GM18526 (cell line): ENCODE data around the gene SNPH.

Experiments used
- POLR2A ChIP-seq: IDR thresholded peaks from 3 replicates; pipeline ENCODE4 v1.6.1; 2011; ENCODE audit not compliant: insufficient read length; ENCODE audit errors: extremely low read depth

SNPH gene

DNA sequence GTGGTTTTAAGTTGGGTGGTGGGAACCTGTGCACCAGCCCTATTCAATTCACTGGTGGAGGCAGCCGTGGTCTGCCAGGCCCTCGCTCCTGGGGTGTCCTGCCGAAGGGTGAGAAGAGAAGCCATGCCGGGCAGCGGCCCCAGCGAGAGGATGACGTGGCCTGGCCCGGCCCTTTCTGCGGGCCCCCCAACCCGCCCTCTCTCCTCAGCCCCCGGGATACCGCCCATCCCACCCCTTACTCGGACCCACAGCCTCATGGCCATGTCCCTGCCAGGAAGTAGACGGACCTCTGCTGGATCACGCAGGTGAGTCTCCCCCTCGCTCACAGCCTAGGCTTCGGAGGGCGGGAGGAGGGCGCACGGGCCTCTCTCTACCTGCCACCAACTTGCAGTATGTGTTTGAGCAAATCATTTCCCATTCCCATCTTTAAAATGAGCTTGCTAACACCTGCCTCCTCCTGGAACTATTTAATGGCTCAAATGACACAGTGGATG lies 30.1 kb downstream of the SNPH start:
- no peak for TF ChIP-seq POLR2A

DNA sequence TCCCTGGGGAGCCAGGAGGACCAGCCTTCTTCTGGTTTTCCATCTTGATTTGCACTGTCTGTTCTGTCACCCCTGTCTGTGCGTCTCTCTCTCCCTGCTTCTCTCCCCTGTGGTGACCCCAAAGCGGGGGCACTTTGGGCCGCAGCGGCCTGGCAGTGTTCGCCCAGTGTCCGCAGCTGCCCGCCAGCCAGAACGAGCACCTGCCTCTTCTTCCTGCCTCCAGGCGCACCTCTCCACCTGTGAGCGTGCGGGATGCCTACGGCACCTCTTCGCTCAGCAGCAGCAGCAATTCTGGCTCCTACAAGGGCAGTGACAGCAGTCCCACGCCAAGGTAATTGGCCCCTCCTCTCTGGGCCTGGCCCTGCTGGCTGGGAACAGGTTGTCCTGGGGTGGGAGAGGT lies 30.8 kb downstream of the SNPH start:
- no peak for TF ChIP-seq POLR2A

DNA sequence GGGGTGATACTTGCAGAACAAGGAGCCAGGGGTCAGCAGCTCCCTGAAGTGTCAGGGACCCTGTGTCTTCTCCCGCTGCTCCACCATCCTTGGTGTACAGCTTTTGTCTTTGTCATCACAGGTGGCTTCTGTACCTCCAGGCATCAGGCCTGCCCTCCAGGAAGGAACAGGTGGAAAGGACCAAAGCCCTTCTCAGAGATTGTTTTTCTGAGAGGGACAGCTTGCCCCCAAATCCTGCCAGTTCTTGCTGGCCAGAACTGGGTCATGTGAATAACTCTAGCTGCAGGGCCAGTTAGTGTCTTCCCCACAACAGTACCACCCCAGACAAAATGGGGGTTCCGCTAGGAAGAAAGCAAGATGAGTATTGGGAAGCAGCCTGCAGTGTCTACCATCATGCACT lies 31.4 kb downstream of the SNPH start:
- no peak for TF ChIP-seq POLR2A

DNA sequence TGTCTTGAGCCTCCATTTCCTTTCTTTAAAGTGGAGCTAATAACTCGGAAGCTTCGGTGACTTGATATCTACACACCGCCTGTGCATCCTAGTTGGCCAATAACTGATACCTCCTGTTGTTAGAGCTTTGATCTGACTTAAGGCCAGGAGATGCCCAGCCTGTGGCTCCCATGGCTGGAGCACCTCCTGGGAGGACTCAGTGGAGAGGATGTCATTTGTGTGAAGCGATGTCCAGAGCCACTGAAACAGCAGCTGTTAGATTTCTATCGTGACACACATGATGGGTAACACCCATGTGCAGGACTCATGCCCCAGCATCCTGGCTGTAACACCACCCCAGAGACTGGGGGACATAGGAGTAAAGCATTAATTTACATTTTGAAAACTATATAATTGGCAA lies 32.1 kb downstream of the SNPH start:
- no peak for TF ChIP-seq POLR2A

DNA sequence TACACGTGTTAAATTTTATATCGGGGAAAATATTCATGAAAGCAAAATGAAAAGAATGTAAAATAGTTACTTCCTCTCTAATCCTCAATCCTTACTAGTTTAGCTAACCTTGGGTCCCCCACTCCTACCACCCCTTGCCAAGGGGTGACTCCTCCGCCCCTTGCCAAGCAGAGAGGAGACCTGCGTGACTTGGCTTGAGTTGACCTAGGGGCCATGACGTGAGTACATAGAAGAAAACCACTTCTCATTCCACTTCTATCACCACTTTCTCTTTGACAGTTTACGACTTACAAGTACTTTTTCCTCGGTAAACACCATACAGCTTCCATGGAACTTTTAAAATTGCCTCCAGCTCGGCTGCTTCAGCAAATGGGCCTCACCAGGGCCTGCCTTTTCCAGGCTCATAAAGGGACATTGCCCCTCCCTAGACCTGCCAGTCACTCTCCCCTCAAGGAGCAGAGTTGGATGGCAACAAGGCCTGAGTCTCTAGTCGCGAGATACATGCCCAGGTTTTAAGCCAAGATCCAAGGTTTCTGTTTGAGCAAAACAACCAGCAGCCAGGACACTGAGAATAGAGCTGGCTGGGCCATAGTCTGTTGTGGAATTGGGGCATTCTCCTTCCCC lies 32.9 kb downstream of the SNPH start:
- TF ChIP-seq POLR2A, result no peak

DNA sequence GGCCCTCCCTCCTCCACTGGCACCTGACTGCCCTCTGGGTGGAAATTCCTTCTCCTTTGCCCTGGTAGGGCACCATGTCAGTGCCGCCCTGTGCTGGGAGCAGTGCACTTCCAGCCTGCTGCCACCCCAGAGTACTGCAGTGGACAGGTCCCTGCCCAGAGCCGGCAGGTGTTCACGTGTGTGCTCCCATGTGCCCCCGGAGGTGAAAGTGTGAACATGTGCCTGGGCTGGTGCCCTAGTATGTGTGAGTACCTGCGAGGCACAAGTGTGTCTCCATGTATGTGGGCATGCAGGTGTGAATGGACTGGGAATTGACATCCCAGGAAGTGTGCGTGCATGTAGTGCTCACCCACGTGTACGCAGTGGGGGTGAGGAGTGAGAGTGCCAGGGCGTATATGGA lies 33.4 kb downstream of the SNPH start:
- no peak for TF ChIP-seq POLR2A

DNA sequence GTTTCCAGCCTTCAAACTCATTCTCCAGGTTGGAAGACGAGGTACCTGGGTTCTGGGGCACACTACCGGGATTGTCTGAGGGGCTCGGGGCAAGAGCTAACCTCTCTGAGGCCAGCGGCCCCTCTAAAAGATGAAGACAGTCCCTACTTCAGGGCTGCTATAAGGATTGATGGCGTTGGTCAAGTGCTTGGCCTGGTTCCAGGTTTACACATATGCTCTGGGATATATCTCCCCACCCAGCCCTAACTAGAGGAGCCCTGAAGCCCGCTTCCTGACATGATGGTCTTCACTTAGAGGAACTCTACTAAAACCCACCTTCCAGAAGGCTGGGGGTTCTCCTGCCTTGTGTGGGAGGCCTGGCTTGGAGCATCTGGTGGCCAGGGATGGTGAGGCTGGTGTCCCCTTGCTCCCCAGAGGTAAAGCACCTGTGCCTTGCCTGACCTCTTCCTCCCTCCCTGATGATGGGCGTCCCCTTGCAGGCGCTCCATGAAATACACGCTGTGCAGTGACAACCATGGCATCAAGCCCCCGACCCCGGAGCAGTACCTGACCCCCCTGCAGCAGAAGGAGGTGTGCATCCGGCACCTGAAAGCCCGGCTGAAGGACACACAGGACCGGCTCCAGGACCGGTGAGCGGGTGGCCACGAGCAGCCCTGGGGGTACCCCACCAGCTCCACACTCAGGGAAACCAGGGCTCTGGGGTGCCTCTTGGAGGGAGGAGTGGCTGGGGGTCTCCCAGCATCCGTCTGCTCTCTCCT lies 34.2 kb downstream of the SNPH start:
- TF ChIP-seq POLR2A, result no peak

DNA sequence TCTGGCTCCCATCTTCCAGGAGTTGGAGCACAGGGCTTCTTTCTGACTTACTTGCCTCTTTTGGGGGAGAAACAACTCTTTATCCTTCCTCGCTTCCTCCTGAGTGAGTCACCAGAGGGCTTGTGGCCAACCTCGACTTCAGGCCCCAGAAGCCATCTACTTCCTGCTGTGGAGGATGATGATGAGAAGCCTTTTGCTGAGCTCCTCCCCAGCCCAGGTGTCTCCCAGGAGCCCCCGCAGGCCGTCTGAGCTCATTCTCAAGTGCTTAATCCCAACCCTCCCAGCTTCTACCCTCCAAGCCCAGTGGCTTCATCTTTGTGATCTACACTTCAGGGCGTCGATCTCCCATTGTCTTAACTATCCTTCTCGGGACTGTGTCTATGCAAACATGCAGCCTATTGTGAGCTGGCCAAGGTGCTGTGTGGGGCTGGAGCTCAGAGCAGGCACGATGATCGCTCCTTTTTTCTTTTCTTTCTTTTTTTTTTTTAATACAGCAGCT lies 35.0 kb downstream of the SNPH start:
- no peak for TF ChIP-seq POLR2A

DNA sequence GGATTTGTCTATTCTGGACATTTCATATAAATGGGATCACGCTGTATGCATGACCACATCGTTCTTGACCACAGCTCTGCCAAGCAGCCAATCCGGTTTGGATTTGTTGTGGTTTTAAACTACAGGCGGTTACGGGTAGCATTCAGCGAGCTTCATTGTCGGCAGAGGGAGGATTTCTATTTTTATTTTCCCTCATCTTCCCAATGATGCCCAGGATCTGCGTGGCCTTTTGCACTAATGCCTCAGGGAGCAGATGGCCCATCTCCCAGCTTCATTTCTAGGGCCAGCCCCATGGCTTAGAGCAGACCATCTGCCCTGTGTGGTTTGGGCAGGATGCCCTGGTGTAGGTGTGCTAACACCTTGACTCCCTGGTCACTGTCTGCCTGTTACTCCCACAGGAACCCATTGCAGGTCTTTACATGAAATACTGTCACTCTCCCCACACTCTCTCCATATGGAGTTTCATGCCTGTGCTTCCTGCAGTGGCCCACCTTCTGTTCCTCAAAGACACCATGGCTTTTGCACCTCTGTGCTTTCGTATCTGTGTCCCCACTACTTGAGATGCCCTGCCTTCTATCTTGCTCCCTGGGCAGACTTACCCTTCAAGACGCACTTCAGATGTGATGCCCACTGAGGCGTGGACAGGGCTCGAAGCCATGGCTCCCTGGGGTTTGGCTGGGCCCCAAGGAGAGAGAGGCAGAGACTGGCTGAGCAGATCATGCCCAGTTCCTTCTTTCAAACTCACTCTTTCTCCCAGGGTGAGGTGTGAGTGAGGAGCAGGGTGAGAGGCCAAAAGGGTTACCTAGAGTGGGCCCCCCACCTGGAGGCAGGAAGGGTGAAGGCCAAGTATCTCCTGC lies 36.8 kb downstream of the SNPH start:
- no peak for TF ChIP-seq POLR2A

DNA sequence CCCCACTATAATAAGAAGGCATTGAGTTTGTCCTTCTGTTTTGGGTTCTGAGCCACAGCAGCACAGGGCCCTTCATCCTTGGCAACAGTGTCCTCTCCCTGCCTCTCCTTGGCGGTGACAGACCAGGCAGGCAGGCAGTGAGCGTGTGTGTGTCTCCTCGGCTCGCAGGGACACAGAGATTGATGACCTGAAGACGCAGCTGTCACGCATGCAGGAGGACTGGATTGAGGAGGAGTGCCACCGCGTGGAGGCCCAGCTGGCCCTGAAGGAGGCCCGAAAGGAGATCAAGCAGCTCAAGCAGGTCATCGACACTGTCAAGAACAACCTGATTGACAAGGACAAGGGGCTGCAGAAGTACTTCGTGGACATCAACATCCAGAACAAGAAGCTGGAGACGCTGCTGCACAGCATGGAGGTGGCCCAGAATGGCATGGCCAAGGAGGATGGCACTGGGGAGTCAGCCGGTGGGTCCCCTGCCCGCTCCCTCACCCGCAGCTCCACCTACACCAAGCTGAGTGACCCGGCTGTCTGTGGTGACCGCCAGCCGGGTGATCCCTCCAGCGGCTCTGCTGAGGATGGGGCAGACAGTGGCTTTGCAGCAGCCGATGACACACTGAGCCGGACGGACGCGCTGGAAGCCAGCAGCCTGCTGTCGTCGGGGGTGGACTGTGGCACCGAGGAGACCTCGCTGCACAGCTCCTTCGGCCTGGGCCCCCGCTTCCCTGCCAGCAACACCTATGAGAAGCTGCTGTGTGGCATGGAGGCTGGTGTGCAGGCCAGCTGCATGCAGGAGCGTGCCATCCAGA lies 38.8 kb downstream of the SNPH start:
- no peak for TF ChIP-seq POLR2A

DNA sequence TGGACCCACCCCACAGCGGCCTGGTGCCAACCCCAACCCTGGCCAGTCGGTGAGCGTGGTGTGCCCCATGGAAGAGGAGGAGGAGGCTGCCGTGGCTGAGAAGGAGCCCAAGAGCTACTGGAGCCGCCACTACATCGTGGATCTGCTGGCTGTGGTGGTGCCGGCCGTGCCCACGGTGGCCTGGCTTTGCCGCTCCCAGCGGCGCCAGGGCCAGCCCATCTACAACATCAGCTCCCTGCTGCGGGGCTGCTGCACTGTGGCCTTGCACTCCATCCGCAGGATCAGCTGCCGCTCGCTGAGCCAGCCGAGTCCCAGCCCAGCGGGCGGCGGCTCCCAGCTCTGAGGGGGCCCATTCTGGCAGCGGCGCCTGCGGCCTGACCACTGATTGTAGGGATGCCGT lies 39.6 kb downstream of the SNPH start:
- no peak for TF ChIP-seq POLR2A

DNA sequence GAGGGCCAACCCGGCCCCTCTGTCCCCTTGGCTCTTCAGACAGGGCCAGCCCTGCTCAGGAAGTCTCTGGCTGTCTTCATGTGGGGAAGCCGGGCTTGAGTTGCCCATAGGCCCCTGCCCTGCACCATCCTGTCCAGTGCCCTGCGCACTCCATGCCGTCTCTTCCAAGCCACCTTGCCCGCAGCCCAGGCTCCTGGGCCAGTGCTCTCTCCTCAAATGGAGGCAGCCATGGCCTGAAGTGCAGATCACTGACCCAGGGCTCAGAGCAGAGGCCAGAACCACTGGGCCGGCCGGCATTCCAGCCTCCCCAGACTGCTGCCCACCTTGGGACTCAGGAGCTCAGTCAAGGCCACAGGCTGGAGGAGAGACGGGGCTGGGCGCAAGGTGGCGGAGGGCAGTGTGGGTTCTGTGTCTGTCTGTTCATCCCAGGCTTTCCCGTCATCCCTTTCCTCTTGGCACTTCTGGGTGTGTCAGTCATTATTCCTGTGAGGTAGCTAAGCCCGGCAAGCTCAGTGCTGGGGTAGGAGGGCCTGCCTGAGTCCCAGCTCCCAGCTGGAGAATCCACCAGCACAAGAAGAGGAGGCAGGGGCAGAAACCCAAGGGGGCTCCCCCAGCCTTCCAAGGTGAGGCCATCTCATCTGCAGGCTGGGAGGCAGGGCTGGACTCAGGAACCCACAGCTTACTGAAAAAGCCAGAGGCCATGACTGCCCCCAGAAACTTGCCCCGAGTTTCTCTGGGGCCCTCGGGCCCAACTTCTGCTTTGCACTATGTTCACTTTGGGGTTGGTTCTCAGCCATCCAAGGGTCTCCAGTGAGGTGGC lies 40.4 kb downstream of the SNPH start:
- no peak for TF ChIP-seq POLR2A

DNA sequence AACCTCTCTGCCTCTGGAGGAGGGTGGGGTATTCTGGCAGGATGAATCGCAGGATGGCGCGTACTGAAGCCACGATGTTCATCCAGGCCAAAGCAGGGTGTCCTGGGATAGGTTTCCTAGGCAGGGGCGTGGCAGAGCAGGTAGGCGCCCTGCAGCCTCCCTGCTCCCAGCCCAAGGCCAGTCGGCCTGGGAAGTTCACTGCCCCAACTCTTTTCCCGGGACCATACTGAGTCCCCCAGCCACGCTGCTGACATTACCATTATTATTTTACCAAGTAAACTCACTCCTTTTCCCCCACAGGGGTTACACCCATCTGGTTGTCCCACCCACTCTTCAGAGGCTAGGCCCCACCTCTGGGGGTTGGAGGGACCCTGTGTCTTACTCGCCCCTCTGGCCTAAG lies 41.1 kb downstream of the SNPH start:
- TF ChIP-seq POLR2A, result no peak

DNA sequence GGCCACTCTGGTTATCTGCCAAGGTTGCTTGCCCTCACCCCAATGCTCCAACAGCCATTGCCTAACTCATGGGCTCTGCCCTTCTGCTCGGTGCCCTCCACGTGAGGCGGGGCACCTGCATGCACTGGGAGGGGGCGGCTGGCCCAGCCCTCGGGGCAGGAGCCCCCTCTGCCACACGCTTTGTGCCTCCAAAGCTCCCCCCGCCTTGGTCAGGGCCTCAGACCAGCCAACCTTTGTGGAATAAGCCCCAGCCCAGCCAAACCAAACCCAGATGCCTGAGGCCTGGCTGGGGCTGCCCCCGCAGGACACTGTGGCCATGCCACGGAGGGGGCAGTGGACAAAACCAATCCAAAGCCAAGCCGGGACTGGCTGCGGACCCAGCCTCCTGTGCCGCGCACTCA lies 41.5 kb downstream of the SNPH start:
- no peak for TF ChIP-seq POLR2A
